K562 (cell line): Measurements from ENCODE around the gene FARP1. TPM values are rescaled to one million over a fixed set of nuclear protein-coding genes. Genes with fewer than 3 reads are reported as not detected.

ENCODE experiments used
- GABPA ChIP-seq: fragments of 200-800 bp; sonication (Bioruptor generic); conservative IDR thresholded peaks from 2 replicates; pipeline ENCODE4 v1.6.1; 2016; ENCODE audit warnings: low read depth, missing genetic modification characterization, missing compliant biosample characterization
- JUNB ChIP-seq: fragments of 450-650 bp; formaldehyde crosslinking; conservative IDR thresholded peaks from 2 replicates; pipeline ENCODE4 v1.4.0; 2020; ENCODE audit warnings: mild to moderate bottlenecking
- PRMT5 ChIP-seq: sonication (generic); formaldehyde crosslinking; IDR thresholded peaks from 2 replicates; pipeline ENCODE4 v1.5.0; 2020; ENCODE audit warnings: missing genetic modification reagents
- THRB ChIP-seq: fragments of 450-650 bp; formaldehyde crosslinking; conservative IDR thresholded peaks from 2 replicates; pipeline ENCODE4 v1.4.0; 2022; ENCODE audit warnings: mild to moderate bottlenecking, missing genetic modification characterization
- ZNF165 ChIP-seq: fragments of 250-450 bp; sonication (Bioruptor Pico); IDR thresholded peaks from 2 replicates; pipeline ENCODE4 v1.4.0; 2020; ENCODE audit warnings: borderline replicate concordance
- polyA plus RNA-seq, 8 experiments: library from polyadenylated mRNA; depleted of rRNA in 4 of 8; stranded (reverse) in 5 of 8; unstranded in 3 of 8; fragments of >200 nt; fragmentation: Nextera tagmentation in 2 of 8; fragmentation: Illumina TruSeq in 1 of 8; extraction: Ambion mirVana in 2 of 8; extraction: Trizol in 1 of 8; gene quantifications; 2 replicates each; pipeline versions ENCODE4 v1.2.1 to v1.2.3, GENCODE V29; 2011 to 2014; ENCODE audit warnings: inconsistent platforms in 1 of 8, missing spikeins in 1 of 8
- total RNA-seq, 7 experiments: library from RNA; depleted of rRNA in 6 of 7; stranded (reverse); fragments of >200 nt in 6 of 7; fragmentation: Illumina TruSeq in 2 of 7; extraction: Trizol in 2 of 7; gene quantifications; 2 replicates each; pipeline versions ENCODE4 v1.2.1 to v1.2.3, GENCODE V29; 2011 to 2021; ENCODE audit warnings: low replicate concordance in 1 of 7
- TF ChIP-seq, protein P1 (sequence below): fragments of 450-650 bp; IDR thresholded peaks from 2 replicates; pipeline ENCODE4 v1.6.1; 2016; ENCODE audit warnings: low read depth

FARP1 gene
- total and polyA plus RNA-seq, 9 of the 15 experiments (the other 6 are each of a cell fraction or from before 2014, with no cell fraction given): 0.03 to 0.29 (median 0.05) TPM; not detected in 3

- TF ChIP-seq, protein P1, sequence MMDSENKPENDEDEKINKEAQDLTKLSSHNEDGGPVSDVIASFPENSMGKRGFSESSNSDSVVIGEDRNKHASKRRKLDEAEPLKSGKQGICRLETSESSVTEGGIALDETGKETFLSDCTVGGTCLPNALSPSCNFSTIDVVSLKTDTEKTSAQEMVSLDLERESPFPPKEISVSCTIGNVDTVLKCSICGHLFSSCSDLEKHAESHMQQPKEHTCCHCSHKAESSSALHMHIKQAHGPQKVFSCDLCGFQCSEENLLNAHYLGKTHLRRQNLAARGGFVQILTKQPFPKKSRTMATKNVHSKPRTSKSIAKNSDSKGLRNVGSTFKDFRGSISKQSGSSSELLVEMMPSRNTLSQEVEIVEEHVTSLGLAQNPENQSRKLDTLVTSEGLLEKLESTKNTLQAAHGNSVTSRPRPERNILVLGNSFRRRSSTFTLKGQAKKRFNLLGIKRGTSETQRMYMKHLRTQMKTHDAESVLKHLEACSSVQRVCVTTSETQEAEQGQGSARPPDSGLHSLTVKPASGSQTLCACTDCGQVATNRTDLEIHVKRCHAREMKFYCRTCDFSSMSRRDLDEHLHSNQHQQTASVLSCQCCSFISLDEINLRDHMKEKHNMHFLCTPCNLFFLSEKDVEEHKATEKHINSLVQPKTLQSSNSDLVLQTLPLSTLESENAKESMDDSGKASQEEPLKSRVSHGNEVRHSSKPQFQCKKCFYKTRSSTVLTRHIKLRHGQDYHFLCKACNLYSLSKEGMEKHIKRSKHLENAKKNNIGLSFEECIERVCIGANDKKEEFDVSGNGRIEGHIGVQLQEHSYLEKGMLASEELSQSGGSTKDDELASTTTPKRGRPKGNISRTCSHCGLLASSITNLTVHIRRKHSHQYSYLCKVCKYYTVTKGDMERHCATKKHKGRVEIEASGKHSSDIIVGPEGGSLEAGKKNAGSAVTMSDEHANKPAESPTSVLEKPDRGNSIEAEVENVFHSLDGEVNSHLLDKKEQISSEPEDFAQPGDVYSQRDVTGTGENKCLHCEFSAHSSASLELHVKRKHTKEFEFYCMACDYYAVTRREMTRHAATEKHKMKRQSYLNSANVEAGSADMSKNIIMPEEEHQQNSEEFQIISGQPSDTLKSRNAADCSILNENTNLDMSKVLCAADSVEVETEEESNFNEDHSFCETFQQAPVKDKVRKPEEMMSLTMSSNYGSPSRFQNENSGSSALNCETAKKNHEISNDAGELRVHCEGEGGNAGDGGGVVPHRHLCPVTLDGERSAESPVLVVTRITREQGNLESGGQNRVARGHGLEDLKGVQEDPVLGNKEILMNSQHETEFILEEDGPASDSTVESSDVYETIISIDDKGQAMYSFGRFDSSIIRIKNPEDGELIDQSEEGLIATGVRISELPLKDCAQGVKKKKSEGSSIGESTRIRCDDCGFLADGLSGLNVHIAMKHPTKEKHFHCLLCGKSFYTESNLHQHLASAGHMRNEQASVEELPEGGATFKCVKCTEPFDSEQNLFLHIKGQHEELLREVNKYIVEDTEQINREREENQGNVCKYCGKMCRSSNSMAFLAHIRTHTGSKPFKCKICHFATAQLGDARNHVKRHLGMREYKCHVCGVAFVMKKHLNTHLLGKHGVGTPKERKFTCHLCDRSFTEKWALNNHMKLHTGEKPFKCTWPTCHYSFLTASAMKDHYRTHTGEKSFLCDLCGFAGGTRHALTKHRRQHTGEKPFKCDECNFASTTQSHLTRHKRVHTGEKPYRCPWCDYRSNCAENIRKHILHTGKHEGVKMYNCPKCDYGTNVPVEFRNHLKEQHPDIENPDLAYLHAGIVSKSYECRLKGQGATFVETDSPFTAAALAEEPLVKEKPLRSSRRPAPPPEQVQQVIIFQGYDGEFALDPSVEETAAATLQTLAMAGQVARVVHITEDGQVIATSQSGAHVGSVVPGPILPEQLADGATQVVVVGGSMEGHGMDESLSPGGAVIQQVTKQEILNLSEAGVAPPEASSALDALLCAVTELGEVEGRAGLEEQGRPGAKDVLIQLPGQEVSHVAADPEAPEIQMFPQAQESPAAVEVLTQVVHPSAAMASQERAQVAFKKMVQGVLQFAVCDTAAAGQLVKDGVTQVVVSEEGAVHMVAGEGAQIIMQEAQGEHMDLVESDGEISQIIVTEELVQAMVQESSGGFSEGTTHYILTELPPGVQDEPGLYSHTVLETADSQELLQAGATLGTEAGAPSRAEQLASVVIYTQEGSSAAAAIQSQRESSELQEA: no peak
- no peak for TF ChIP-seq GABPA
- TF ChIP-seq JUNB (CRISPR knock-in tag): no peak
- no peak for TF ChIP-seq ZNF165 (CRISPR knock-in tag)
- TF ChIP-seq PRMT5 (CRISPR knock-in tag): no peak
- TF ChIP-seq THRB (CRISPR knock-in tag): no peak
Measured at GRCh38 chr13:98280176-98280510, 137.2 kb downstream of the FARP1 start (continued).
